Limb (tissue), 2 donors: ENCODE results near the gene PEPD.
A peak's percentile ranks its signal among the peaks of the same experiment; 100 is the strongest.

ENCODE experiments used
- DNase-seq, 2 donors: peaks; one replicate each; pipeline ENCODE4 v3.0.0-alpha.2; 2016; ENCODE audit errors: extremely low spot score in 2 of 2

PEPD gene

GRCh38 chr19:33546656-33547055, 25.1 kb upstream of the PEPD start:
- DNase-seq = no peak

GRCh38 chr19:33545217-33545981, 23.8 kb upstream of the PEPD start:
- DNase-seq = no peak

- DNase-seq = no peak
Observed at GRCh38 chr19:33535226-33535625, 13.6 kb upstream of the PEPD start.

- DNase-seq = peak in 1 of 2 donors; percentile 44
Observed at GRCh38 chr19:33532859-33533460, 11.4 kb upstream of the PEPD start.

GRCh38 chr19:33530842-33531241, 9.3 kb upstream of the PEPD start:
- no peak for DNase-seq

- no peak for DNase-seq
Observed at GRCh38 chr19:33530296-33530695, 8.7 kb upstream of the PEPD start.

- no peak for DNase-seq
Observed at GRCh38 chr19:33529094-33529676, 7.6 kb upstream of the PEPD start.

GRCh38 chr19:33528404-33528803, 6.8 kb upstream of the PEPD start:
- DNase-seq = no peak

- DNase-seq = no peak
Observed at GRCh38 chr19:33527125-33527524, 5.5 kb upstream of the PEPD start.

GRCh38 chr19:33524024-33524664, 2.6 kb upstream of the PEPD start:
- DNase-seq = no peak

GRCh38 chr19:33523167-33523566, 1.6 kb upstream of the PEPD start:
- no peak for DNase-seq

- DNase-seq = no peak
Observed at GRCh38 chr19:33522371-33522662, 726 bp upstream of the PEPD start.

- DNase-seq = no peak
Observed at GRCh38 chr19:33520844-33521479, 629 bp downstream of the PEPD start.

- no peak for DNase-seq
Observed at GRCh38 chr19:33520048-33520643, 1.4 kb downstream of the PEPD start.

GRCh38 chr19:33519416-33519815, 2.2 kb downstream of the PEPD start:
- DNase-seq = no peak

- no peak for DNase-seq
Observed at GRCh38 chr19:33518541-33518940, 3.0 kb downstream of the PEPD start.

GRCh38 chr19:33517922-33518321, 3.7 kb downstream of the PEPD start:
- DNase-seq = no peak

- DNase-seq = no peak
Observed at GRCh38 chr19:33515921-33516320, 5.7 kb downstream of the PEPD start.

- no peak for DNase-seq
Observed at GRCh38 chr19:33514885-33515551, 6.6 kb downstream of the PEPD start.

- DNase-seq = no peak
Observed at GRCh38 chr19:33513424-33513823, 8.2 kb downstream of the PEPD start.

- DNase-seq = no peak
Observed at GRCh38 chr19:33512580-33513137, 8.9 kb downstream of the PEPD start.
